GM21360 (cell line): ENCODE measurements around the gene MUC22.

Experiments
- ATAC-seq: cut with Tn5 transposase; IDR thresholded peaks from one replicate; pipeline ENCODE4 v1.9.1; 2021; ENCODE audit warnings: mild to moderate bottlenecking, moderate library complexity; ENCODE audit not compliant: unreplicated experiment

The MUC22 gene

DNA sequence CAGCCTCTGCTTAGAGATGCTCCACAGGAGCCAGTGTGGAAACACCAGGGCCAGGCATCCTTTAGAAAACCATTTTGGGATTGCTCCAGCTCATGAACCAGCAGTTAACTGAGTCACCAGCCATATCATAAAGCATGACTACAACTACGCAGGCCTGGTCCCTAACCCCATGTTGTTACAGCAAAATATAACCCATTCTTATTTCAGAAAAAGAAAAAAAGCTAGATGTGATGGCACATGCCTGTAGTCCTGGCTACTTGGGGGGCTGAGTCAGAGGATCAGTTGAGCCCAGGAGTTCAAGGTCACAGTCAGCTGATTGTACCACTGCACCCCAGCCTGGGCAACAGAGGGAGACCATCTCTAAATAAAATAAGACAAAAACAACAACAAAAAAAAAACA, 65.3 kb downstream of the MUC22 start:
- no peak for ATAC-seq

DNA sequence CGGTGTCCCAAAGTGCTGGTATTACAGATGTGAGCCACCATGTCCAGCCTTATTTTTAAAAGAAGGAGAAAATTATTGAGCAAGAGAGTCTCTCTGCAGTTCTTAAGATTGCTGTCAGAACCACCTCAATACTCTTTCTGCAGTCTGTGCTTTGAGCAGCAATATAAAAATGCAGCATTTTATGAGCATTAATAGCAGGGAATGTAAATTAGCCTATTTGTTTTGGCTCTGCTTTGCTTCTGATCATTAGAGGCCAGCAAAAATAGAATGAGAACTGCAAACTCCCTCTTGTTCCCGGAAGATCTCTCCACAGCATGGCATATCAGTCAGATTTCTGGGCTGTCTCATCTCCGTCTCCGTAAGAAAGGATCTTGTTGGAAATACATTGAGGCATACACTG, 66.3 kb downstream of the MUC22 start:
- no peak for ATAC-seq

DNA sequence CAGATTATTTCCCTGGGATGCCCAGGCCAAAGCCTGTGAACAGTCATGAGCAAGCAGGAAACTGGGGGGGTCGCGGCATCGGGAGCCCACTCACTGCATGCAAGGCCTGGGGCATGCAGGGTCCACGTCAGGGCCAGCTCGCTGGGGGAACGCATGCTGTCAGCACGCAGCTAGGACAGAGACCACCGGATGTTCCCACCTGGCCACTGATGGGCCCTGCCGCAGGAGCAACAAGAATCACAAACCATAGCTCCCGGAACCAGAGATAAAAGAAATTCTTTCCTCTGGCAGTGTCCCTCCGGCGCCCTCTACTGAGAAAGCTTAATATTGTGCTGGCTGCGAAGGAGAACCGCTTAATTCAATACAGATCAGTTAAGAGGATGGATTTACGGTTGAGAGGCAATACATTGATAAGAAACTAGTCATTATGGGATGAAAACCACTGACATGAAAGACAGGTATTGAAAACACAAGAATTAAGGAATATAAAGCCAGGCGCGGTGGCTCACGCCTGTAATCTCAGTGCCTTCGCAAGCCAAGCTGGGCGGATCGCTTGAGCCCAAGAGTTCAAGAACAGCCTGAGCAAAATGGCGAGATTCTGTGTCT, 69.5 kb downstream of the MUC22 start:
- no peak for ATAC-seq

DNA sequence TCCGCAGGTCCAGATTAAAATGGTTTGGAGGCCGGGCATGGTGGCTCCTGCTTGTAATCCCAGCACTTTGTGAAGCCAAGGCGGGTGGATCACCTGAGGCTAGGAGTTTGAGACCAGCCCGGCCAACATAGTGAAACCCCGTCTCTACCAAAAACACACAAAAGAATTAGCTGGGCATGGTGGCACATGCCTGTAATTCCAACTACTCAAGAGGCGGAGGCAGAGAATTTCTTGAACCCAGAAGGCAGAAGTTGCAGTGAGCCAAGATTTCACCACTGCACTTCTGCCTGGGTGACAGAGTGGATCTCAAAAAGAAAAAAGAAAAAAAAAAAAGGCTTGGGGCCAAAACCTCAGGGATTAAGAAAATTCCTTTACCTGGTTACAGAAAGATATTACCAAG, 71.6 kb downstream of the MUC22 start:
- no peak for ATAC-seq

DNA sequence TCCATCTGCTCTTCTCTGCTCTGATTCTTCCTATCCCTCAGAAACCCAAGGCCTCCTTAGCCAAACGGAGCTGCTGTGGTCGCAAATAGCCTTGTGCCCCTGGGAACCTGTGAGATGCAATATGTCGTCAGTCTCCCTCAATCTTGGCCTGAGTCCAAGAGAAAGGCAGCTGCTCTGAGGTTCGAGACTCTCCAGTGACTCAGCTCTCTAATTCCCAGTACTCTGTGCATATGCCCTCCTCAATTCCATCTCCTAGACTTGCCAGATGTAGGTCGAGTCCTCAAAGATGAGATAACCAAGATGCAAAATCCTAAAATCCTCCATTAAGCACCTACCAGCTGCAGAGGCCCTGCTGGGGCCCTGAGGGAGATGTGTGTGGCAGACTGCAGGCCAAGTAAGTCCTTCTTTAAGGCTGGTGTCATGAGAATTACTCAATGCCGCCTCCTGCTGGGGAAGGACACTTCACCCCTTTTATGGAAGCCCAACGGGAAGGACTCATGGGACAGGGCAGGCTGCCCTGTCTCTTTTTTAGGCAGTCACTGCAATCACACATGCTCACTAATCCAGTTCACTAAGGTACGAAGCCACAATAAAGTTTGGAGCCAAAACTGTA, 73.6 kb downstream of the MUC22 start:
- no peak for ATAC-seq
